ENCODE results near the gene ACOT2.
"Not testable (repeated sequence)": the region's sequence is repeated elsewhere in the genome, so short reads cannot be mapped to it uniquely, and the experiment has no call there.

The ACOT2 gene

DNA sequence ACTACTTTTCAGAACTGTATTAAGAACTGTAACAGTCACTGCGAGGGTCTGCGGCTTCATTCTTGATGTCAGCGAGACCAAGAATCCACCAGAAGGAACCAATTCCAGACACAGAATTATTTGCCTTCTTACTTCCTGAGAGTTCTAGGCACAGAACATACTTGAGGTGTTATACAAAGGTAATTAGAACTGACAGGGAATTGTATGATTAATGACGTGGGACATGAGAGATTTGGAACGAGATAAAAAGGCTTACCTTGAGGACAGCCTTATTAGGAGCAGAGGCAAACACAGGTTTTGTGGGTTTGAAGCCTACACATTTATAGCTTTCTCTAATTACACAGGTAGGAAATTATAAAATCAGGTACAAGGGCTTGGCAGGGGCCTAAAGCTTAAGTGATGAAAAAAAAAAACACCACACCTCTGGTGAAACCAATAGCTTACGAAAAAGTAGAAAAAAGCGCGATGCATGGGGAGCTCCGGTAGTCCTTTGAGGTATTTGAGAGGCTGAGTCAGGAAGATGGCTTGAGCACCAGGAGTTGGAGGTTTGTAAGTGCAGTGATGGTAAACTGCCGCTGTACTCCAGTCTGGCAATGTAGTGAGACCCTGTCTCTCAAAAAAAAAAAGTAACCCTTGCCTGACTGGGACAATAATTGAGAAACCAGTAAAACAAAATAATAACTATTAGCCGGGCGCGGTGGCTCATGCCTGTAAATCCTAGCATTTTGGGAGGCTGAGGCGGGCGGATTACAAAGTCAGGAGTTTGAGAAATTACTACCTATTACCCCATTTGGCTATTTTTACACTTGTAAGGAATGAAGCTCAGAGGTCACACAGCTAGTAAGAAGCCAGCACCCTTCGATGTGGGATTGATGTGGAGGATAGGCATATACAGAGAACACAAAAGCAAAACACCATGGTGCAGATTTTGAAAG, 795 bp upstream of the ACOT2 start:
- DNase-seq: no peak

DNA sequence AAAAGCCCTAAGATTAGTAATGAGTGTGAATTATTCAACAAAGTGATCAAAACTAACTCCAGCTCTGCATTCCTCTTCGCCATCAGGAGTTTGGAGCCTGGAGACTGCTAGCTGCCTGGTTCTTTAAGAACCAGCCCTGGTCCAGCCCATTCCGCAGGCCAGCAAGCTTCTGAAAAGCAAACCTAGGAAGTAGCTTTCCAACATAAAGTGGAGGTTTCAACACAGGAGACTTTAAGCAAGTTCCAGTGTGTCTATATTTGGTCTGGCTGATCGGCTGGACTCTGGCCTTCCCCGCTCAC, 178 bp upstream of the ACOT2 start:
- DNase-seq: not testable (repeated sequence)

DNA sequence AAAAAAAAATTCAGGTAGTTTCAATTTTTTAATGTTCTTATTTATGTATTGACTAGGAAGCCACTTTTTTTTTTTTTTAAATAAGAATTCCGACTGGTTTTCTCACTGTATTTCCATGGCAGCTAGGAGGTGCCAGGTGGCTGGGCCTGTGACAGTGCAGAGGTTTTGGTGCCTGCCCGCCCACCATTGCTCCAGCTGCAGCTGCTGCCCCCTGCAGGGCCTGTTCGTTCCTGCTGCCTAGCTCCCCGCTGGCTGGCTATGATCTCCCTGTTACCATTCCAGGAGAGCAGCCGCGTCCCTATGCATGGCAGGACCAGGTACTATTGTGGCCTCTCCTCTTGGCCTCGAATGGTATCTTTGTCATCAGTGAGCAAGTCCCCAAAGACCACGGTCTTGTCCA, 1.9 kb downstream of the ACOT2 start:
- peak; percentile 7 for DNase-seq

DNA sequence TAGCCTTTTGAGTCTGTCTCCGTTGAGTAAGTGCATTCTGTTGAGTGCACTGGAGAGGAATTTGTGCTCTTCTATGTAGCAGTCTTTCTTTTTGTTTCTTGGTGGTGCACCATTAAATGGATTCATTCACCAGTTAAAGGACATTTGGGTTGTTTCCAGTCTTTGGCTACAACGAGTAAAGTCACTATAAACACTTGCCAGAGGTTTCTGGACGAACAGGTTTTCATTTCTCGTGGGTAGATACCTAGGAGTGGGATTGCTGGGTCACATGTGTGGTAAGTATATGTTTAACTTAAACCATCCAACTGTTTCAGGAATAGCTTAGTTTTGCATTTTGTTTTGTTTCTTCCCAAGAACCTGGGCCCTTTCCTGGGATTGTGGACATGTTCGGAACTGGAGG, 4.0 kb downstream of the ACOT2 start:
- not testable (repeated sequence) for DNase-seq

DNA sequence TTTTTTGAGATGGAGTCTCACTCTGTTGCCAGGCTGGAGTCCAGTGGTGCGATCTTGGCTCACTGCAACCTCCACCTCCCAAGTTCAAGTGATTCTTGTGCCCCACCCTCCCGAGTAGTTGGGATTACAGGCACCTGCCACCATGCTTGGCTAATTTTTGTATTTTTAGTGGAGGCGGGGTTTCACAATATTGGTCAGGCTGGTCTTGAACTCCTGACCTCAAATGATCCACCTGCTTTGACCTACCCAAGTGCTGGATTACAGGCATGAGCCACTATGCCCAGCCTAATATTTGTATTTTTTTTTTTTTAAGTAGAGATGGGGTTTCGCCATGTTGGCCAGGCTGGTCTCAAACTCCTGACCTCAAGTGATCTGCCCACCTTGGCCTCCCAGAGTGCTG, 4.7 kb downstream of the ACOT2 start:
- DNase-seq: not testable (repeated sequence)

DNA sequence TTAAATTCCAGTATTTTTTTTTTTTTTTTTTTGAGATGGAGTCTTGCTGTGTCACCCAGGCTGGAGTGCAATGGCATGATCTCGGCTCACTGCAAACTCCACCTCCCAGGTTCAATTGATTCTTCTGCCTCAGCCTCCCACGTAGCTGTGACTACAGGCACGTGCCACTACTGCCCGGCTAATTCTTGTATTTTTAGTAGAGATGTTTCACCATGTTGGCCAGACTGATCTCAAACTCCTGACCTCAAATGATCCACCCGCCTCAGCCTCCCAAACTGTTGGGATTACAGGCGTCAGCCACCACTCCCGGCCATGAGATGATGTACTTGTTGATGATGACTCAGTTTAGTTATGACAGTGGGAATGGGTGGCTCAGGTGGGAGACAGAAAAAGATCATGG, 5.2 kb downstream of the ACOT2 start:
- DNase-seq: not testable (repeated sequence)

DNA sequence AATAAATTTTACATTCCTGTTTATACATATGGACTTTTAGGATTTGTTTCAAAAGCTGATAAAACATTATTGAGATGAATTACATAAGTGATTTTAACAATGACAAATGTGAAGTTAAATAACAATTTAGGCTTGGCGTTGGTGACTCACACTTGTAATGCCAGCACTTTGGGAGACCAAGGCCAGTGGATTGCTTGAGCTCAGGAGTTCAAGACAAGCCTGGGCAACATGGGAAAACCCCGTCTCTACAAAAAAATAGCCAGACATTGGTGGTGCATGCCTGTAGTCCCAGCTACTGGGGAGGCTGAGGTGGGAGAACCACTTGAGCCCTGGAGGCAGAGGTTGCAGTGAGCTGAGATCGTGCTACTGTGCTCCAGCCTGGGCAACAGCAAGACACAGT, 7.4 kb downstream of the ACOT2 start:
- DNase-seq: no peak

DNA sequence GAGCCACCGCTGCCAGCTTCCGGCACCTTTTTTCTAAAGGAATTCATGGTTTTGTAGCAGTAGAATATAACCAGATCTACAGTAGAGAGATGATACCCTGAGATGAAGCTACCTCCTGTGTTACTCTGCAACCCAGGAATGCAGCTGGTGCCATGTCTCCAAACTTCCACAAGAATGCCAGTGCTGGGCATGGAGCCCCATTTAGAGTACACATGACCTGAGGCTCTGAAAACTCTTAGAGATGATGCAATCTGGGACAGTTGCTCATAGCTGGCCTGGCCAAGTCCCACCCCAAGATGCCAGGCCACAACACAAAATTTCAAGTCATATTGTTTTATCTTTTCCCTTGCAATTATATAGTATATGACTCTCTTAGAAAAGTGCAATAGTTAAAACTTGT, 8.2 kb downstream of the ACOT2 start:
- DNase-seq: not testable (repeated sequence)

DNA sequence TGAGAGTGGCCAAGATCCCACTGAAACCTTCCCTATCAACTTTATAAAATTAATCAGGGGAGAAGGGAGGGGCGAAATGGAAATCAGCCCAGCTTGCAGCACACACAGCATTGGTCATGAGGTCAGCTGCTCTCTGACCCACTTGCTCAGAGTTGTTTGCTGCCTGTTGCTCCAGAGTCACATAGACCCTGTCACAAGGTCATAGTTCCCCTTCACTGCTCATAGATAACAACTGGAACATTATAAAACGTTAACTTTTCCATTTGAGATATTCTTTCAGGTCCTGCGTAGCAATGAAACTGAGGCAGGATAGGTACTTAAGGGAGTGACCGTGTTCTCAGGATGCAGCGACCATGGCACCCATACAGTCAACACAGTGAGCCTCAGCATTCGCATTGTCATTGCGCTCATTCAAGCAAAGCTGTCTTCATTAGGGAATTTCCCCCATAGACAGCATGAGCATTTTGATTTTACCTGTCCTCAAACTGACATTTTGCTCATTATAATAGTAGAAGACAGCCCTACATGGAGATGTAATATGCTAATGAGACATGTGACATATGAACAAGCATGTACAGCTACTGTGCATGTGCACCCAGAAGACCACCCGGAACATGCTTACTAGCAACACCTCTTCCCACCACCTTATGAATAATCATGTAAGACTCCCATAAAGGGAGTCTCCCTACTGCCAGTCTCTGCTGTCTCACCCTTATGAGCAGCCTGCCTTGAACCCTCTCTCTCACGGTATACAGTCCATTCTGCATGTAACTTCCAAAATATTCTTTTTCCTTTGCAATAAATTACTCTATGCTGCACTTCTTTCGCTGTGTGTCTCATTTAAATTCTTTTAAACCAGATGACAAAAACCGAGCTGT, 13.3 kb downstream of the ACOT2 start:
- DNase-seq: not testable (repeated sequence)

DNA sequence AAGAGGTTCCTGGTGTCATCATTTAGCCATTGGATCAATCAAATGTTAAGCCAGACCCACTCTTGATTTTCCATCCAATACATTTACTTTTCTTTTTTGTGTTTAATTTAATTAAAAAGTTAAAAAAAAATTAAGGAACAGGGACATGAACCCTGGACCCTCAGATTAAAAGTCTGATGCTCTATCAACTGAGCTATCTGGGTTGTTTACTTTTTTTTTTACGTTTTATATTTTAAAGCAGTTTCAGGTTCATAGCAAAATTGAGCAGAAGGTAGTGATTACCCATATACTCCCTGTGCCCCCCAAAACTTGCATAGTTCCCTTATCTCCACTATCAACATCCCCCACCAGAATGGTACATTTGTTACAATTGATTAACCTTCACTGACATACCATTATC, 19.7 kb downstream of the ACOT2 start:
- no peak for DNase-seq

DNA sequence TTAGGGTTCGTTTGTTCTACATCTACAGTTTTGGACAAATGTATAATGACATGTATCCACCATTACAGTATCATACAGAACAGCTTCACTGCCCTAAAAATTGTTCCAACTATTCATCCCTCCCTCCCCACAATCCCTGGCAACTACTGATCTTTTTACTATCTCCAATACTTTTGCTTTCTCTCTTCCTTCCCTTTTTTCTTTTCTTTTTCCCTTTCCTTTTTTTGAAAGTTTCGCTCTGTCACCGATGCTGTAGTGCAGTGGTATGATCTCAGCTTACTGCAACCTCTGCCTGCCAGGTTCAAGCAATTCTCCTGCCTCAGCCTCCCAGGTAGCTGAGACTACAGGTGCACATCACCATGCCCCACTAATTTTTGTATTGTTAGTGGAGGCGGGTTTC, 20.1 kb downstream of the ACOT2 start:
- DNase-seq: no peak

DNA sequence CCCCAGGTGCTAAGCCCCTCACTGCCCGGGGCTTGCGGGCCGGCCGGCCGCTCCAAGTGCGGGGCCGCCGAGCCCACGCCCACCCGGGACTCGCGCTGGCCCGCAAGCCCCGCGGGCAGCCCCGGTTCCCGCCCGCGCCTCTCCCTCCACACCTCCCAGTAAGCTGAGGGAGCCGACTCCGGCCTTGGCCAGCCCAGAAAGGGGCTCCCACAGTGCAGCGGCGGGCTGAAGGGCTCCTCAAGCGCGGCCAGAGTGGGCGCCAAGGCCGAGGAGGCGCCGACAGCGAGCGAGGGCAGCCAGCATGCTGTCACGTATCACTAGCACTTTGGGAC, 21.6 kb downstream of the ACOT2 start:
- DNase-seq: not testable (repeated sequence)

DNA sequence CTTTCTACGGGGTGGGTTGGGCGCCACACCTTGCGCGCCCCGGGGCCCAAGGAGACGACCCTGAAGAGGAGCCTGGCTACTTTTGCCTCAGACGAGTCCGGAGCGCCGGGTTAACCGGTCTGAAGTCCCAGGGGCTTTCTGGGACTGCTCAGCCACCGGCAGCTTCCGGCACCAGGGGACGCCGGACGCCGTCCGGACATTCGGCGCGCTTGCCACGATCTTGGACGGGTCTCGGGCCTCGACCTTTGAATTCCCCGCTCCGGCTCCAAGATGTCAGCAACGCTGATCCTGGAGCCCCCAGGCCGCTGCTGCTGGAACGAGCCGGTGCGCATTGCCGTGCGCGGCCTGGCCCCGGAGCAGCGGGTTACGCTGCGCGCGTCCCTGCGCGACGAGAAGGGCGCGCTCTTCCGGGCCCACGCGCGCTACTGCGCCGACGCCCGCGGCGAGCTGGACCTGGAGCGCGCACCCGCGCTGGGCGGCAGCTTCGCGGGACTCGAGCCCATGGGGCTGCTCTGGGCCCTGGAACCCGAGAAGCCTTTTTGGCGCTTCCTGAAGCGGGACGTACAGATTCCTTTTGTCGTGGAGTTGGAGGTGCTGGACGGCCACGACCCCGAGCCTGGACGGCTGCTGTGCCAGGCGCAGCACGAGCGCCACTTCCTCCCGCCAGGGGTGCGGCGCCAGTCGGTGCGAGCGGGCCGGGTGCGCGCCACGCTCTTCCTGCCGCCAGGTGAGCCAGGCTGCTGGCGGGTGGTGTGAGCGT, 22.9 kb downstream of the ACOT2 start, which contains the start of gene ACOT4:
ACOT4 (plus strand) TSS at position 184 of the 760 bp plus-strand sequence; CDS start at position 271, 87 bp downstream.
- DNase-seq: no peak

DNA sequence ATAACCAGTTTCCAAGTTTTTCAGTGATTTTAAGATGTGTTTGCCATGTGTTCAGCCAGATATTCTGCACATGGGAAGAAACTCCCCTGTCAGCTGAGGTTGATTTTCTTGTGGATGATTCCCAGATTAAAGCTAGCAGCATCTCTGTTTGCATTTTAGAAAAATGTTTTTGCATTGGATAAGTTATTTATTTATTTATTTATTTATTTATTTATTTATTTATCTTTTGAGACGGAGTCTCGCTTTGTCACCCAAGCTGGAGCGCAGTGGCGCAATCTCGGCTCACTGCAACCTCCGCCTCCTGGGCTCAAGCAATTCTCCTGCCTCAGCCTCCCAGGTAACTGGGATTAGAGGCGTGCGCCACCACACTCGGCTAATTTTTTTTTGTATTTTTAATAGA, 25.5 kb downstream of the ACOT2 start:
- no peak for DNase-seq

DNA sequence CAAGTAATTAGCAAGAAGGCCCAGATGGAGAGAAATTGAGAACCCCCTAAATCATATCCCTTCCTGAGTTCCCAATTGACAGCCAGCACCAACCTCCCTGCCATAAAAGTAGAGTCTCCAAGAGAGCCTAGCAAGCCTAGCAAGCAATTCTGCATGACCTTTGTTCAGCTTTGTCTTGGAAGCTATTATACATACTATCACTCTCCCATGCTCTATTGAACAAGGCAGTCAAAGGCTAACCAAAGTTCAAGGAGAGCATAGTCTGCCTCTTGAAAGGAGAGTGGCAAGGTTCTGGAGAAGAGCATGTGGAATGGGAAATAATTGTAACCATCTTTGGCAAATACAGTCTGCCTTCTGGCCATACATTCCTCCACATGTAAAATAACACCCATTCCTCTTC, 30.5 kb downstream of the ACOT2 start:
- DNase-seq: no peak

DNA sequence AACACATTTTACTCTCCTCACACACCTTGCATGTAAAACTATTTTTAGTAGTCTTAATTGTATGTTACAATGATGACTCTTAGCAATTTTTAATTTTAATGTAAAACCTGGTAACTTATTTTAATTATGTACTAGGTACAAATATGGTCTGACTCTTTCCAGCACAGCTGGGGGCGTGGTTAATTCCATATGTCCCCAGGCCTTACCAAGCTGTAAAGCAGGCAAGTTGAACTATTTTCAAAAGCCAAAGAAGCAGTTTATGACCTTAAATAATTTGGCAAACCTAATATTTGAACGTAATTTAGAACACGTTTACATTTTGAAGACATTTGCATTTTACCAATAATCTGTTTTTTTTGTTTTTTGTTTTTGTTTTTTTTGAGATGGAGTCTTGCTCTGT, 34.0 kb downstream of the ACOT2 start:
- DNase-seq: no peak

DNA sequence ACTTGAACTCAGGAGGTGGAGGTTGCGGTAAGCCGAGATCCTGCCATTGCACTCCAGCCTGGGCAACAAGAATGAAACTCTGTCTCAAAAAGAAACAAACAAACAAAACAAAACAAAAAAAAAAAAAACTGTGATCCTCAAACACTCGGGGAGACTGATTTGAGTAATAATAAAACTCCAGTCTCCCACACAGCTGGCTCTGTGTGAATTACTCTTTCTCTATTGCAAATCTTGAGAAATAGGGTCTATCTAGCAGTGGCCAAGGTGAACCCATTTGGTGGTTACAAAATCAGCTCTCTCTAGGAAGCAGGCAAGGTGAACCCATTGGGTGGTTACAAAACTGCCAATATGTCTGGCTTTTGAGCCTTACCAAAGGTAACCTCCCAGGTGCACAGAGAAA, 37.3 kb downstream of the ACOT2 start:
- DNase-seq: no peak

DNA sequence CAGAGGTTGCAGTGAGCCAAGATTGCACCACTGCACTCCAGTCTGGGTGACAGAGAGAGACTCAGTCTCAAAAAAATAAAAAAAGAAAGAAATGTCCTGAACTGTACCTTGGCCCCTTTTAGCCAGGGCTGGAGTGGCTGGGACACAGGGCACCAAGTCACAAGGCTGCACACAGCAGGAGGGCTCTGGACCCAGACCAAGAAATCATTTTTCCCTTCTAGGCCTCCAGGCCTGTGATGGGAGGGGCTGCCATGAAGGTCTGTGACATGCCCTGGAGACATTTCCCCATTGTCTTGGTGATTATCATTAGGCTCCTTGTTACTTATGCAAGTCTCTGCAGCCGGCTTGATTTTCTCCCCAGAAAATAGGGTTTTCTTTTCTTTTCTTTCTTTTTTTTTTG, 38.2 kb downstream of the ACOT2 start:
- DNase-seq: no peak

DNA sequence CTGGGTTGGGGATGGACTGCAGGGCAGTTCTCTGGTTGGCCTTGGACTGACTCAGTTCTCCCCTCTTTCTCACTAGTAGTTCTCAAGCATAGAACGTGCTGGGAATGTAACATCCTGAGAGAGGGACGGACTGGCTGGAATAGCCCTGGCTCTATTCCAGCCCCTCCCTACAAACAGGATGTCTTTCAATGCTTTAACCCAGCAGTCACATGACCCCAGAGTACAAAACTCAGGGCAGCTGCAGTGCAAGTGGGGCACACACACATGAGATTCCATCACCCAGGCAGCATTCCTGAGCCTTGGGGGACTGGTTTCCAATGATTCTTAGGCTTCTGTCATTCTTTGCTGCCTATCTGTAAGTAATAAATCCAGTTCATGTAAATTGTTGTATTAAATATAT, 41.7 kb downstream of the ACOT2 start:
- no peak for DNase-seq

DNA sequence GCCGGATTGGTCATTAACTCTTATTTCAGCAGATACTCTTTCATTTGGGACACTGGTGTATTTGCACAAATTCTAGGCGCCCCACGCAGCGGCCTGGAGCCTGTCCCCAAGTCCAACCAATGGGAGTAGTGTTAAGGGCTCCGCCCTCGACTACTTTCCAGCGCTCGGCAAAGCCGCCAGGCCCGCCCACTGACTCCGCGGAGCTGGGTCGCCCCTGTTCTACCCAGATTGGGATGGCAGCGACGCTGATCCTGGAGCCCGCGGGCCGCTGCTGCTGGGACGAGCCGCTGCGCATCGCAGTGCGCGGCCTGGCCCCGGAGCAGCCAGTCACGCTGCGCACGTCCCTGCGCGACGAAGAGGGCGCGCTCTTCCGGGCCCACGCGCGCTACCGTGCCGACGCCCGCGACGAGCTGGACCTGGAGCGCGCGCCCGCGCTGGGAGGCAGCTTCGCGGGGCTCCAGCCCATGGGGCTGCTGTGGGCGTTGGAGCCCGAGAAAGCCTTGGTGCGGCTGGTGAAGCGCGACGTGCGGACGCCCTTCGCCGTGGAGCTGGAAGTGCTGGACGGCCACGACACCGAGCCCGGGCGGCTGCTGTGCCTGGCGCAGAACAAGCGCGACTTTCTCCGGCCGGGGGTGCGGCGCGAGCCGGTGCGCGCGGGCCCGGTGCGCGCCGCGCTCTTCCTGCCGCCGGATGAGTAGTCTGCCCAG, 43.5 kb downstream of the ACOT2 start, which contains the start of gene ACOT6:
ACOT6 (plus strand) TSS at position 179 of the 707 bp plus-strand sequence; CDS start at position 234, 55 bp downstream.
- peak; percentile 69 for DNase-seq

DNA sequence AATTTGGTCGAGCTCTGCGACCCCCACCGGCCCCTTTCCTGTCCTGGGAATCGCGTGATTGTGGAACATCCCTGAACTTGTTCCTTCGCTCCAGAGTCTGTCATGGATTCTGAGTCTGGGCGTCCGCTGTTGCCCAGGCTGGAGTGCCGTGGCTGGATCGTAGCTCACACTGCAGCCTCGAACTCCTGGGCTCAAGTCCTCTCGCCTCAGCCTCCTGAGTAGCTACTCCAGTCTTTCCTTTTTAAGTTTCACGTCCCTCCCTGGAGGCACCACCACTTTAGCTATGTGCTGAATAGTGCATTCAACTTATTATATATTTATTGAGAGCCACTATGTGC, 44.0 kb downstream of the ACOT2 start:
- DNase-seq: no peak

DNA sequence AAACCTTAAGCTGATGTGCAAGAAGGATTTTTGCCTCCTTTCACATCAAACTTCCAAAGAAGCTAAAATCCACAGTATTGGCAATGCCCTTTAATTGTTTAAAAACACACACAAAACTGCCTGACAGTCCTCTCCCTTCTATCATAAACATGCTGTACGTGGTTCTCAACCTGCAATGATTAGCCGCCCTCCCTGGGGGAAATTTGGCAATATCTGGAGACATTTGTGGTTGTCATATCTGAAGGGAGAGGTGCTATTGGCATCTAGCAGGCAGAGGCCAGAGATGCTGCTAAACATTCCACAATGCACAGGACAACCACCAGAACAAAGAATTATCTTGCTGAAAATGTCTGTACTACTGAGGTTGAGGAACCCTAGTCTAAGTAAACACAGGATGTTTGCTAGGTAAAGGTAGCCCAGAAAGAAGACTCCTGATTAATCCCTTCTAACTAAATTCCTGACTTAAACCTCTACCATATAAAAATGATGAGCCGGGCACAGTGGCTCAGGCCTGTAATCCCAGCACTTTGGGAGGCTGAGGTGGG, 44.5 kb downstream of the ACOT2 start:
- no peak for DNase-seq

Data from T1000 (cell line).